GM19025 (cell line): ENCODE data around the gene CD58.

ENCODE experiments used
- ATAC-seq: cut with Tn5 transposase; IDR thresholded peaks from one replicate; pipeline ENCODE4 v1.9.1; 2021; ENCODE audit warnings: mild to moderate bottlenecking, low read depth, moderate library complexity; ENCODE audit not compliant: unreplicated experiment

The CD58 gene

GRCh38 chr1:116515702-116516101, 55.1 kb downstream of the CD58 start:
- ATAC-seq: no peak

GRCh38 chr1:116514708-116515525, 55.9 kb downstream of the CD58 start:
- ATAC-seq: peak; percentile 74

- no peak for ATAC-seq
These were observed 56.9 kb downstream of the CD58 start for GRCh38 chr1:116513956-116514355.

GRCh38 chr1:116511459-116512019, 59.3 kb downstream of the CD58 start:
- no peak for ATAC-seq

- ATAC-seq: no peak
These were observed 60.5 kb downstream of the CD58 start for GRCh38 chr1:116510361-116510760.

- ATAC-seq: peak; percentile 36
These were observed 61.5 kb downstream of the CD58 start for GRCh38 chr1:116508984-116509980.

GRCh38 chr1:116508085-116508983, 62.5 kb downstream of the CD58 start:
- ATAC-seq: no peak

GRCh38 chr1:116507631-116508030, 63.2 kb downstream of the CD58 start:
- no peak for ATAC-seq

GRCh38 chr1:116506132-116507004, 64.5 kb downstream of the CD58 start:
- ATAC-seq: no peak

GRCh38 chr1:116504308-116505156, 66.3 kb downstream of the CD58 start:
- peak; percentile 80 for ATAC-seq

- ATAC-seq: no peak
These were observed 67.1 kb downstream of the CD58 start for GRCh38 chr1:116503546-116504307.

GRCh38 chr1:116502671-116503314, 68.0 kb downstream of the CD58 start:
- no peak for ATAC-seq

GRCh38 chr1:116501870-116502244, 69.0 kb downstream of the CD58 start:
- ATAC-seq: no peak

GRCh38 chr1:116501125-116501869, 69.5 kb downstream of the CD58 start:
- no peak for ATAC-seq

- peak; percentile 52 for ATAC-seq
These were observed 71.8 kb downstream of the CD58 start for GRCh38 chr1:116498789-116499628.
